ENCODE measurements around the gene DPH3. TPM values are rescaled to one million over a fixed set of nuclear protein-coding genes. Genes with fewer than 3 reads are reported as not detected.

Gene DPH3
- total and polyA plus RNA-seq, 9 donors, result 7.4 to 28.3 (median 13.5) TPM

GRCh38 chr3:16229681-16230080 is 35.1 kb downstream of the DPH3 start:
- Histone ChIP-seq H3K9me3 (no peaks in the 10 kb centered on the region), H3K36me3 (no peaks in the 10 kb centered on the region), H3K4me1 (ENCODE audit: insufficient read depth) (no peaks in the 10 kb centered on the region), H3K27me3 (no peaks in the 10 kb centered on the region), H3K4me3 (no peak overlapping the region), H3K27ac (no peak overlapping the region)
- intact Hi-C loops (cut with DNase I), result no loop called here
- TF ChIP-seq CTCF (IDR thresholded peaks at IDR 0.05) (no peak), POLR2A (IDR thresholded peaks at IDR 0.05) (no peak), EP300 (IDR thresholded peaks at IDR 0.05) (no peak)
- no peak for DNase-seq

- peaks cover 1% of the 10 kb centered on the region for H3K4me1 ChIP-seq (ENCODE audit: insufficient read depth)
- H3K9me3 ChIP-seq, result no peaks in the 10 kb centered on the region
- no peak overlapping the region for H3K27ac ChIP-seq
- TF ChIP-seq CTCF (IDR thresholded peaks at IDR 0.05) (no peak), POLR2A (IDR thresholded peaks at IDR 0.05) (no peak), EP300 (IDR thresholded peaks at IDR 0.05) (no peak)
- intact Hi-C loops (cut with DNase I), result no loop called here
- no peaks in the 10 kb centered on the region for H3K27me3 ChIP-seq
- WGBS, 3 donors, result 58 to 81% (median 60%) methylated on average over 1 of the region's 1 CpG
- no peaks in the 10 kb centered on the region for H3K36me3 ChIP-seq
- no peak for DNase-seq
- H3K4me3 ChIP-seq, result no peak overlapping the region
These were observed 37.2 kb downstream of the DPH3 start for GRCh38 chr3:16227566-16227965.

- Histone ChIP-seq H3K36me3 (no peaks in the 10 kb centered on the region), H3K27ac (no peak overlapping the region), H3K4me3 (no peak overlapping the region), H3K9me3 (no peaks in the 10 kb centered on the region), H3K4me1 (ENCODE audit: insufficient read depth) (peaks cover 1% of the 10 kb centered on the region), H3K27me3 (no peaks in the 10 kb centered on the region)
- 22 to 50% (median 23%) methylated on average over 2 of the region's 2 CpGs for WGBS, 3 donors
- intact Hi-C loops (cut with DNase I), result no loop called here
- no peak for DNase-seq
- TF ChIP-seq CTCF (IDR thresholded peaks at IDR 0.05) (no peak), POLR2A (IDR thresholded peaks at IDR 0.05) (no peak), EP300 (IDR thresholded peaks at IDR 0.05) (no peak)
These were observed 40.4 kb downstream of the DPH3 start for GRCh38 chr3:16224325-16224724.

- Histone ChIP-seq H3K9me3 (no peaks in the 10 kb centered on the region), H3K27ac (no peak overlapping the region), H3K27me3 (no peaks in the 10 kb centered on the region), H3K36me3 (no peaks in the 10 kb centered on the region), H3K4me1 (ENCODE audit: insufficient read depth) (peaks cover 1% of the 10 kb centered on the region), H3K4me3 (no peak overlapping the region)
- TF ChIP-seq CTCF (IDR thresholded peaks at IDR 0.05) (no peak), EP300 (IDR thresholded peaks at IDR 0.05) (no peak), POLR2A (IDR thresholded peaks at IDR 0.05) (no peak)
- intact Hi-C loops (cut with DNase I), result no loop called here
- DNase-seq, result no peak
- WGBS, 3 donors, result 94 to 97% (median 96%) methylated on average over 2 of the region's 2 CpGs
These were observed 42.2 kb downstream of the DPH3 start for GRCh38 chr3:16222547-16222946.

GRCh38 chr3:16221990-16222389 is 42.8 kb downstream of the DPH3 start:
- no peak for DNase-seq
- Histone ChIP-seq H3K27ac (no peak overlapping the region), H3K4me3 (no peak overlapping the region), H3K27me3 (no peaks in the 10 kb centered on the region), H3K4me1 (ENCODE audit: insufficient read depth) (peaks cover 1% of the 10 kb centered on the region), H3K36me3 (no peaks in the 10 kb centered on the region), H3K9me3 (no peaks in the 10 kb centered on the region)
- 61 to 78% (median 74%) methylated on average over 3 of the region's 3 CpGs for WGBS, 3 donors
- TF ChIP-seq EP300 (IDR thresholded peaks at IDR 0.05), result no peak
- TF ChIP-seq CTCF (IDR thresholded peaks at IDR 0.05), result no peak
- no peak for TF ChIP-seq POLR2A (IDR thresholded peaks at IDR 0.05)
- intact Hi-C loops (cut with DNase I), result no loop called here

Data from ovary (tissue), 9 donors.